Kidney epithelial cell (primary cell): ENCODE data around the gene NKX2-3. TPM values are rescaled to one million over a fixed set of nuclear protein-coding genes. Genes with fewer than 3 reads are reported as not detected.

ENCODE experiments used
- DNase-seq: peaks from one replicate; pipeline ENCODE4 v3.0.0-alpha.2; 2010; ENCODE audit warnings: low read depth
- H3K27me3 ChIP-seq: 2 replicates; pipeline ENCODE4 v1.6.0; 2011; ENCODE audit warnings: low read length; ENCODE audit not compliant: control insufficient read depth, insufficient read depth
- H3K36me3 ChIP-seq: 2 replicates; pipeline ENCODE4 v1.5.1; 2011; ENCODE audit warnings: low read length; ENCODE audit not compliant: control insufficient read depth, insufficient read depth
- H3K4me3 ChIP-seq: 2 replicates; pipeline ENCODE4 v1.5.1; 2011; ENCODE audit warnings: low read depth, mild to moderate bottlenecking, control low read depth, low read length
- total RNA-seq: library from RNA; depleted of rRNA; stranded (reverse); fragments of >200 nt; gene quantifications from 2 replicates; pipeline ENCODE4 v1.2.3, GENCODE V29; 2015
- TF ChIP-seq, protein P1 (sequence below): IDR thresholded peaks from 2 replicates; pipeline ENCODE4 v1.5.1; 2011; ENCODE audit warnings: mild to moderate bottlenecking, moderate library complexity, low read length, control low read depth, inconsistent platforms; ENCODE audit not compliant: insufficient read depth, poor library complexity, severe bottlenecking

The NKX2-3 gene
- total RNA-seq, 1 donor from 2014 or later = not detected

GRCh38 chr10:99557044-99557443 lies 24.3 kb downstream of the NKX2-3 start:
- Histone ChIP-seq H3K27me3 (peaks cover 15% of the 10 kb centered on the region), H3K36me3 (no peaks in the 10 kb centered on the region), H3K4me3 (no peak overlapping the region)
- no peak for DNase-seq
- TF ChIP-seq, protein P1, sequence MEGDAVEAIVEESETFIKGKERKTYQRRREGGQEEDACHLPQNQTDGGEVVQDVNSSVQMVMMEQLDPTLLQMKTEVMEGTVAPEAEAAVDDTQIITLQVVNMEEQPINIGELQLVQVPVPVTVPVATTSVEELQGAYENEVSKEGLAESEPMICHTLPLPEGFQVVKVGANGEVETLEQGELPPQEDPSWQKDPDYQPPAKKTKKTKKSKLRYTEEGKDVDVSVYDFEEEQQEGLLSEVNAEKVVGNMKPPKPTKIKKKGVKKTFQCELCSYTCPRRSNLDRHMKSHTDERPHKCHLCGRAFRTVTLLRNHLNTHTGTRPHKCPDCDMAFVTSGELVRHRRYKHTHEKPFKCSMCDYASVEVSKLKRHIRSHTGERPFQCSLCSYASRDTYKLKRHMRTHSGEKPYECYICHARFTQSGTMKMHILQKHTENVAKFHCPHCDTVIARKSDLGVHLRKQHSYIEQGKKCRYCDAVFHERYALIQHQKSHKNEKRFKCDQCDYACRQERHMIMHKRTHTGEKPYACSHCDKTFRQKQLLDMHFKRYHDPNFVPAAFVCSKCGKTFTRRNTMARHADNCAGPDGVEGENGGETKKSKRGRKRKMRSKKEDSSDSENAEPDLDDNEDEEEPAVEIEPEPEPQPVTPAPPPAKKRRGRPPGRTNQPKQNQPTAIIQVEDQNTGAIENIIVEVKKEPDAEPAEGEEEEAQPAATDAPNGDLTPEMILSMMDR = no peak

GRCh38 chr10:99558708-99559107 lies 26.0 kb downstream of the NKX2-3 start:
- TF ChIP-seq, protein P1 = no peak
- Histone ChIP-seq H3K36me3 (no peaks in the 10 kb centered on the region), H3K4me3 (no peak overlapping the region)

DNA sequence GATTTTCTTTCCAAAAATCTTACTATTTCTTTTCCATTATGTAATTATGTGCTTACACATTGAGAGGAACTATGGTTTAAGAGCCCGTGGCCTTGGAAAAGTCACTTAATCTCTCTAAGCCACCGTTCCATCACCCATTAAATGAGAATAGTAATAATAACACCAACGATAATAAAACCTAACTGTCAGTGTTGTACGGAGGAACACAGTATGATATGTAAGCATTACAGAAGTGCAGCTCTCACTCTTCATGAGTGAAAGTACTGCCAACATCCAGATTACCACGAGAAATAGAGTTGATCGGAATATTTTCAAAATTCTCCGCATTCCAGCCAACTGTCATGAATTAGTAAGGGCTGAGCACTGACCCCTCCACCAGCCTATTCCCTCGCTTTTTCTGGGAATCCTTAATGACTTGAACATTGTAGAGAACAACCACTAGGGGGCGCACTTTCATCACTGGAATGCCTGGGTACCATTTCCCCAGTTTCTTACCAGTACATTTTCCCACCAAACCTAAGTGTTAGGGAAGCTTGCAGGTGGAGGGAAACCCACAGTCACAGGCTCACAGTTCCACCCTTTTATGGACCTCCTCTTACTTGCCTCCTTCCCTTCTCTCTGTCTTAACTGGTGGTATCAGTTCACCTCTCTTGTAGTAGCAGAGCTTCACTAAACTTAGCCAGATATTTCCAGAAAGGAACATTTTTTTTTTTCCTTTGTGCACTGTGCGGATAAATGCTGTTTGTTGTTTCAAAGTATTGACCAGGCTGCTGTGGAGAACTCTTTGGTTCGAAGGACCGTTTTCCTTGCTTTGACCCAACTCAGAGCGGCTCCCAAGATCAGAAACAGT lies 27.8 kb downstream of the NKX2-3 start:
- H3K27me3 ChIP-seq = peaks cover 2% of the 10 kb centered on the region
- no peak for DNase-seq
- no peak overlapping the region for H3K4me3 ChIP-seq
- TF ChIP-seq, protein P1 = peak; percentile 58
- H3K36me3 ChIP-seq = no peaks in the 10 kb centered on the region

More at GRCh38 chr10:99558708-99559107, 26.0 kb downstream of the NKX2-3 start:
- no peak for DNase-seq
- H3K27me3 ChIP-seq = peaks cover 10% of the 10 kb centered on the region

DNA sequence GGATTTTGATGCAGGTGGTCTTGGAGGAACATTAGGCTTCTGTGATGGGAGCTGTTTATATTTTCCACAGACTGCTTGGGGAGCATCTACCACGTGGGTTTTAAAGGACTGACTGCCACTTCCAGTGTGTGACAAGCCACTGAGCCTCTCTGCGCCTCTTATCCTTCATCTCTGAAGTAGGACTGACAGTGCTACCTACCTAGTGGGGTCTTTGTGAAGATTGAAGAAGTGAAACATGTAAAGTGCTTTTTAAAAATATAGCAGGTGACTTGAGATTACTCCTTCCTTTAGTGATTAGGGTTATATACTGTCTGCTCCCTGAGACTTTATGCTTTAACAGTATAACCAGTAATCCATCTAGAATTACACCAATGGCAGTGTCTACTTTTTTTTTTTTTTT lies 29.9 kb downstream of the NKX2-3 start:
- TF ChIP-seq, protein P1 = no peak
- Histone ChIP-seq H3K36me3 (no peaks in the 10 kb centered on the region), H3K27me3 (no peaks in the 10 kb centered on the region), H3K4me3 (no peak overlapping the region)
- no peak for DNase-seq

GRCh38 chr10:99564361-99564760 lies 31.6 kb downstream of the NKX2-3 start:
- TF ChIP-seq, protein P1 = no peak
- H3K36me3 ChIP-seq = no peaks in the 10 kb centered on the region
- H3K27me3 ChIP-seq = no peaks in the 10 kb centered on the region
- DNase-seq = no peak
- no peak overlapping the region for H3K4me3 ChIP-seq
